ENCODE data around the gene FAM222A.

Gene FAM222A

DNA sequence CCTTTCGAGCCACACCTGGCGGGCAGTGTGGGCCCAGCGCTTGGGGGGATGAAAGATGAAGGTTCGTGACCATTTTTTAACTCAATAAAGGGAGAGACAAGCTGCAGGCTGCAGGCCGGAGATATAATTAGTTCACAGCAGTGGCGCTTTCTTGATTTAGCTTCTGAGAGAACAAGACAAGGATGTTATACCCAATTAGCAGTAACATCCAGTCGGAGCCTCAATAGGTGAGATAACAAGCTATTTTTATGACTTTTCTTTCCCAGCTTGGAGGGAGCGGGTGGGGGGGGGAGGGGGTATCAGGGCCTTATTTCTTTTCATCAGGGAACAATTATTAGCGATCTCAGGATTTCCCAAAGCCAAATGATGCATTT is 9.1 kb downstream of the FAM222A start:
- no peak for DNase-seq
- intact Hi-C loops (cut with DNase I) = no loop called here

GRCh38 chr12:109723311-109723881 is 9.8 kb downstream of the FAM222A start:
- intact Hi-C loops (cut with DNase I) = no loop called here
- peak; percentile 83 to 98 (median 86) for DNase-seq

- intact Hi-C loops (cut with DNase I) = no loop called here
- peak in 1 of 10 donors; percentile 71 for DNase-seq
These were observed 10.8 kb downstream of the FAM222A start for GRCh38 chr12:109724321-109724892.

DNA sequence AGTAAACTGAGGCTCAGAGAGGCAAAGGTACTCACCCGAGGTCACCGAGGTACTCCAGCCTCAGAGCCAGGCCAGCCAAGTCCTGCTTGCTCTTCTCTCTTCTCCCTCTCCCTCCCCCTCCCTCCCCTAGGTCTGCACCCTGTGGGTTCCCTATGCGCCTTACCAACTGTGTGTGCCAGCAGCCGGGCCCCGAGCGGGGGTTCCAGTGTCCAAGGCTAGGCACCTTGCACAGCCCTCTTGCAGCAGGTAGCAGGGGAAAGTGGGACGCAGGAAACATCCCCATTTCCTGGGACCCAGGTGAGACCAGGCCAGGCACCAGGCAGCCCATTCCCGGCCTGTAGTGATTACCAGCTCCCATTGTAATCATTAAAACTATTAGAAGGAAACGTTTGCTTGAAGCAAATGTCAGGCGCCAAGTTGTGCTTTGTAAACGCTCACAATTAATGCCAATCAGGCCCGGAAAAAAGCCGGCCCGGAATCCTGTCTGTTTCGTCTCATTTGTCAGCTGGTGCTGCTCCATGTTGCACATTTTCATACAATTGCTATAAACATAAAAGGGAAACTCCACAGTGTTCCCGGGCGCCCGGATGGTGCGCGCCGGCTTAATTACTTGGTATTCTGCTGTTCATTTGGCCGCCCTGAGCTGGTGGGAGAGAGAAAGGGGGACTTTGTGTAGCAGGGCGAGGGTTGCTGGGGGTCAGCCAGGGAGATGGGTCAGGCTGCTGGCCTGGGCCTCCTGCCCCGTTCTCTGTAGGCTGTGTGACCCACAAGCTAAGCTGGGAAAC is 11.9 kb downstream of the FAM222A start:
- DNase-seq = peak; percentile 59 to 95 (median 76)
- intact Hi-C loops (cut with DNase I) = loop anchor here (2.0 kb wide), 1 partner anchor 99 kb away; no protein-coding TSS in a partner anchor

DNA sequence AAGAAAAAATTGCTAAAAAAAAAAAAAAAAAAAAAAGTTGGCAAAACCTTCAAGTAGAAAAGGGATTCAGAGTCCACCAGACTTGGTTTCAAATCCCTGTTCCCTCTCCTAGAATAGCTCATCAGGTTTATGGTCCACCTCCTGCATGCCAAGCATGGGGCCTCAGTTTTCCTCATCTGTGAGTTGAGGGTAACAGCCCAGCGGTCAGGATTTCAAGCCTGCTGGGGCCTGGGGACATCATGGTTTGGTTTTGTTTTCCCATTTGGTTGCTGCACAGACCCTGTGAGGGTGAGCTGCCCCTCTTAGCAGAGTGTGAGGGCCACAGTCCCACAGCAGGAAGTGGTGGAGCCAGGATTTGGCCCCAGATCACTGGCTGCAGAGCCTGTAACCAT is 12.5 kb downstream of the FAM222A start:
- DNase-seq = peak in 1 of 10 donors; percentile 36

DNA sequence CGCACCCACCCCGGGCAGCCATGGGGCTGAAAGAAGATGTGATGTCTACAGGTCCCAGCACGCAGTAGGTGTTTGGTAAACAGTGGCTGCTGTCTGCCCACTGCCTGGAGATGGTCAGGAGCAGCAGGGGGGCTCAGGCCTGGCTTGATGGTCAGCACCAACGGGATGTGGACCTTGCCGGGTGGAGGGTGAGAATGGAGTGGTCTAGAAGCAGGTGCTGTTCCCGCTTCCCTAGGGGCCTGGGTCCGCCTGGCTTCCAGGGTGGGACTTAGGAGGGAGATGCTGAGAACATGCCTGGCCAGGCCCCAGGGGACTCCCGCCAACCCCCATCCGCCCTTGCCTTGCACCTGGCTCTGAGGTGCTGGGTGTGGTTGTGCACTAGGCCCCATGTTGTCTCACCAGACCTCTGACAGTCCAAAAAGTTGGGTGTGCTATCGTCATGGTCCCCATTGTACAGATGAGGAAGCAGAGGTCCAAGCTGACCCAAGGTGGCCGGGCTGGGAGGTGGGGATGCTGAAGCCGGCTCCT is 12.9 kb downstream of the FAM222A start:
- intact Hi-C loops (cut with DNase I) = loop anchor here (2.0 kb wide), 1 partner anchor 100 kb away; no protein-coding TSS in a partner anchor
- peak in 2 of 10 donors; percentile 68 to 71 for DNase-seq

More for the DNA sequence above, 12.5 kb downstream of the FAM222A start:
- intact Hi-C loops (cut with DNase I) = loop anchor here (2.0 kb wide), 1 partner anchor 99 kb away; no protein-coding TSS in a partner anchor

GRCh38 chr12:109727039-109727723 is 13.6 kb downstream of the FAM222A start:
- peak; percentile 81 to 98 (median 90) for DNase-seq

DNA sequence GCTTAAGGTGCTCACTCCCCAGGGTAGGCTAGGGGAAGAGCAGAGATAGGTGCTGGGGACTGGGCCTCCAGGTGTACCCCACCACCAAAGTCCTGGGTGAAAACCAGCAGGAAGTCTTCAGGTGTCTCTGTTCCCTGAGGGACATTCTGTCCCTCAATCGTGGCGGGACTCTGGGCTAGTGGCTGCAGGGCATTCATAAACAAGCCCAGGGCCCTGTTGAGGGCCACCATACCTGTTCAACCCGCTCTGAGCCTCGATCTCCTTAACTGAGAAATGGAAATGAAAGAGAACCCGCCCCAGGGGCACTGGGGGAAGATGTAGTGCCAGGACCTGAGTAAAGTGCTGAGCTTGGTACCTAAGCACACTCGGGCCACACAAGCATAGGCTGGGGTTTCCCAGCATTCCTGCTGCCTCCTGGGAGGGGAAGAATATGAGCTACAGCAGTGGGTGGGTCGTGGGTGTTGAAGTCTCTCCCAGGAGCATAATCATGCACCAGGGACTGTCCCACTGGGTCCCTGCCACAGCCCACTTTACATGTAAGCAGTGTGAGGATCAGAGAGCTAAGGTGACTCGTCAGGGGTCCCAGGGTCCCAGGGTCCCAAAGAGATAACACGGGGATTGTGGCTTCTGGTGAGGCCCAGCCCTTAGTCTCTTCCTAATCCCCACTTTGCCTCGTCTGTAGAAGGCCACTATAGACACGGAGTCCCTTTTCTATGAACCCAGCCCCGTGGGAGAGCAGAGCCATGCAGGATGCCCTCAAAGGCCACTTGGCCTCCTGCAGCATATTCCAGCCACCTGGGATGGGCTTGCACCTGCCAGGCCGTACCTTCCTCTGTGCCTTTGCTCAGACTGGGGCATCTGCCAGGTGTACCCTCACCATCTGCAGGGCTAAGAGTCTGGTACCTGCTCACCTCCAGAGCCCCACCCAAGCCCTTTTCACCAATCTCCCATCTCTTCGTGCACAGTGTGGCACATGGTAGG is 14.4 kb downstream of the FAM222A start:
- peak in 4 of 10 donors; percentile 13 to 66 (median 52) for DNase-seq
- intact Hi-C loops (cut with DNase I) = loop anchor here (2.0 kb wide), 1 partner anchor 101 kb away; no protein-coding TSS in a partner anchor

More at GRCh38 chr12:109727039-109727723, 13.6 kb downstream of the FAM222A start:
- intact Hi-C loops (cut with DNase I) = loop anchor here (2.0 kb wide), 1 partner anchor 100 kb away; no protein-coding TSS in a partner anchor

DNA sequence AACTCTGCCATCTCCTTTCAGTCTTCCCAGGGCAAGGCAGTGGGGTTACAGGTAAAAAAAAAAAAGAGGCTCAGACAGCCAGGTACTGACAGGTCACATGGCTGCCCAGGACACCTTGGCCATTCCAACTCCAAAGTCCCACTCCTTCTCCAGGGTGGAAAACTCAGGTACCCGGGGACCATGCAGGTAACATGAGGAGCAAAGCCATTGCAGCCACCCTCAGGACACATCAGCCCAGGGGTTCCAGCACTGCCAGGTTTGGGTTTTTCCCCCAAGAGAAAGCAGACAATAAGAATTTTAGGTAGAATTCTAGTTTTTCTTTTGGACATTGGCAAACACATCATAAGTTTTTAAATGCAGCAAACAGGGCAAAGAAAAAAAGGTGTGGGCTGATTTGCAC is 15.3 kb downstream of the FAM222A start:
- DNase-seq = peak in 3 of 10 donors; percentile 11 to 59 (median 35)
- intact Hi-C loops (cut with DNase I) = no loop called here

GRCh38 chr12:109729371-109729781 is 15.8 kb downstream of the FAM222A start:
- intact Hi-C loops (cut with DNase I) = no loop called here
- peak in 4 of 10 donors; percentile 17 to 88 (median 82) for DNase-seq

DNA sequence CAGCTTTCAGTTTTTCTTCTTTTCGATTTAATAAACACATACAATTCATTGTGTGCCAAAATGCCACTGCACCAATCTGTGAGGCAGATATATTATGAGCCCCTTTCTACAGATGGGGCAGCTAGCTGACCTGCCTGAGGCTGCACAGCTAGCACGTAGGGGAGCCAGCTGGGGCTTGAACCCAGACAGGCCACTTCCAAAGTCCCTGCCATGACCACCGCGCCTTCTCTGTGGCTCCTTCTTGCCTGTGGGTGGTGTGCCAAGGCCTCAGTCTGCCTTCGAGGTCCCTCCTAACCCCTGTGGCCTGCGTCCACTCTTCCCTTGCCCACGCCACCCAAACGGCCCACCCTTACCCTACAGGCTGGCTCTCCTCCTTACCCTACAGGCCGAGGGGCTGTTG is 16.2 kb downstream of the FAM222A start:
- DNase-seq = peak in 4 of 10 donors; percentile 13 to 79 (median 56)
- intact Hi-C loops (cut with DNase I) = no loop called here

DNA sequence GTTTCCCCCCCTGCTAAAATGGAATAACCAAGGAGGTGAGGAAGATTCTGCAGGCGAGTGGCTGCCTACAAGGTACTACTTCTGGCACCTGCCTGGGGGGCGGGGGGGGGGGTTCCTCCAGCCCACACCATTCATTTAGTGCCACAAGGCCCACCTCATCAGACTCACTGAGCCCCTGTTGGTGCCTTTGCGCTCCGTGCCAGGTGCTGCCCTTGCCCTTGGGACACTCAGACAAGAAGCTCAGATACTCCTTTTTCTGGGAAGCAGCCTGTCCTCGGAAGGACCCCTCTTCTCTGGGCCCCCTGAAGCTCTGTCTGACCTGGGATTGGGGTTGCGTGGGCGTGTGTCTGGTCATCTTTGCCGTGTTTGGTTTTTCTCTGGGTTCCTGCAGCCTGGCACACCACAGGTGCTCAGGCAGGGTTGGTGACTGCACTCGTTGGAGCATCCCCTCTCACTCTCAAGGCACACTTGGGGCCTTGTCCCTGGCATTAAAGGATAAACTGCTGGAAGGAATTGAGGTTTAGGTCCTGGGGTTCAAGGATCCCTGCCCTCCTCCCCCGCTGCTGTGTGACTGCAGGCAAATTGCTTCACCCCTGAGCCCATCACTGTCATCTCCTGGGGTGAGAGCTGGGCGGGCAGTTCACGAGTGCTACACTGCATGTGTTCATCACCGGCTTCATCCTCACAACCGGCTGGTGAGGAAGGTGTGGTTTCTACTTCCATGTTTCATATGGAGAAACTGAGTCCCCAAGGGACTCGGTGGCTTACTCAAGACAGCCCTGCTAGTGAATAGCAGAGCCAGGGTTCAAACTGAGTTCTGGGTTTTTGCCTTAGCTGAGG is 16.9 kb downstream of the FAM222A start:
- peak in 5 of 10 donors; percentile 5 to 65 (median 55) for DNase-seq
- intact Hi-C loops (cut with DNase I) = no loop called here

DNA sequence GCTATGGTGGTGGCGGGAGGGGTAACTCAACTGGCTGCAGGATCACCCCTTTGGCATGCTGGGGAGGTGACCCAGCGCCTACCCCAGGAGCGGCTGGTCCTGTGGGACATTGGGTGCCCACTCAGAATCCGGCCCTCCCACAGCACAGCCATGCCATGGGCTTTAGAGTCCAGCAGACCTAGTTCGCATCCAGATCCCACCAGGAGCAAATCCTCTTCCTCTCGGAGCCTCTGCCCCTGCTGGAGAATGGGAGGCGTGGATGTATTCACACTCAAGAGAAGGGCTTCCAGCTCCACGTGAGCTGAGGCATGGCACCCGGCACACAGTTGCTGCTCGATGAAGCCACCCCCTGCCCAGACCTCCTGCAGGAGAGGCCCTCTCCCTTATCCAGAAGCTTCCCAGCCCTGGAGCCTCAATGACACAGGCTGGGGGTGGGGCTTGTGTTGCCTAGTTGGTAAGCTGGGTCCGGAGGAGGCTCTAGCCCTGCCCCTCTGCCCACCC is 17.7 kb downstream of the FAM222A start:
- intact Hi-C loops (cut with DNase I) = no loop called here
- DNase-seq = peak in 4 of 10 donors; percentile 7 to 76 (median 42)

DNA sequence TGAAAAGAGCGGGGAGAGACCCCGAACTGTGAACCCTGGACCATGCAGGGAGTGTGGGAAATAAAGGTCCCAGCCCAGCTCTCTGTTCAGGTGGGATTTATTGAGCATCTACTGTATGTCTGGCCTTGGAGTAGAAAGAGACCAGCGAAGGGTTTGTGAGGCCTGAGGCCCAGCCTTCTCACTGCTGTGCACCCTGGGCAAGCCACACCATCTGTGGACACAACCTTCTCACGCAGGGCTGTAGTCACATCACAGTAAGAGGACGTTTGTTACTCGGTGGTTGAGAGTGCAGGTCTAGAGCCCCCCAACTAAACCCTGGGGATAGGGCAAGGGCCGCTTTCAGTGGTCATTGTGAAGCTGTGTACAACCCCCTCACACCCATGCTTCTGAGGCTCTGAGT is 18.2 kb downstream of the FAM222A start:
- intact Hi-C loops (cut with DNase I) = no loop called here
- DNase-seq = peak in 5 of 10 donors; percentile 0 to 46 (median 10)

- DNase-seq = peak in 6 of 10 donors; percentile 1 to 79 (median 19)
- intact Hi-C loops (cut with DNase I) = no loop called here
These were observed 19.0 kb downstream of the FAM222A start for GRCh38 chr12:109732321-109733305.

GRCh38 chr12:109734219-109735000 is 20.8 kb downstream of the FAM222A start:
- peak in 8 of 10 donors; percentile 0 to 90 (median 39) for DNase-seq
- intact Hi-C loops (cut with DNase I) = no loop called here
